ENCODE measurements around the gene WDR90.

WDR90 gene

DNA sequence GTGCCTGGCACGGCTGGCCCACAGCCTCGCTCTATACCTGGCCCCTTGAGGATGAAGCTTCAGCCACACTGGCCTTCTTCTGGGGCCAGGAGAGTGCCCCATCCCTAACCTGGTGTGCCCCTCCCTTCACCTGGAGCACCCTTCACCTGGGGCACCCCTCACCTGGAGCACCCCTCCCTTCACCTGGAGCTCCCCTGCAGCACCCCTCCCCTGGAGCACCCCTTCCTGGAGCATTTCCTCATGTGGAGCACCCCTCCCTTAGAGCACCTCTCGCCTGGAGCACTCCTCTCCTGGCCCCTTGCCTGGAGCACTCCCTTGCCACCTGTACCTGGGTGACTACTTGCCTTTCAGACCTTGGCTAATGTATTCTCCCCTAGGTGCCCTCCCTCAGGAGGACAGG lies 58.9 kb downstream of the WDR90 start:
- no peak for DNase-seq (ENCODE audit: low spot score)

DNA sequence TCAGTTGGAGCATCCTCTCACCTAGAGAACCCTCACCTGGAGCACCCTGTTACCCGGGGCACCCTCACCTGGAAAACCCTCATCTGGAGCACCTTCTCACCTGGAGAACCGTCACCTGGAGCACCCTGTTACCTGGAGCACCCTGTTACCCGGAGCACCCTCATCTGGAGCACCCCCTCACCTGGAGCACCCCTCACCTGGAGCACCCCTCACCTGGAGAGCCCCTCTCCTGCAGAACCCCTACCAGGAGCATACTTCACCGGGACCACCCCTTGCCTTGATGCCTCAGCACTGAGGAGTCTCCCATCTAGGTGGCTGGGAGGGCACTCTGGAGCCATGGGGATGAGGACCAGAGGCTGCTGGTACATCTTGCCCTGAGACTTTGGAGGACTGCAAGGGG lies 59.8 kb downstream of the WDR90 start:
- DNase-seq (ENCODE audit: low spot score), result no peak

DNA sequence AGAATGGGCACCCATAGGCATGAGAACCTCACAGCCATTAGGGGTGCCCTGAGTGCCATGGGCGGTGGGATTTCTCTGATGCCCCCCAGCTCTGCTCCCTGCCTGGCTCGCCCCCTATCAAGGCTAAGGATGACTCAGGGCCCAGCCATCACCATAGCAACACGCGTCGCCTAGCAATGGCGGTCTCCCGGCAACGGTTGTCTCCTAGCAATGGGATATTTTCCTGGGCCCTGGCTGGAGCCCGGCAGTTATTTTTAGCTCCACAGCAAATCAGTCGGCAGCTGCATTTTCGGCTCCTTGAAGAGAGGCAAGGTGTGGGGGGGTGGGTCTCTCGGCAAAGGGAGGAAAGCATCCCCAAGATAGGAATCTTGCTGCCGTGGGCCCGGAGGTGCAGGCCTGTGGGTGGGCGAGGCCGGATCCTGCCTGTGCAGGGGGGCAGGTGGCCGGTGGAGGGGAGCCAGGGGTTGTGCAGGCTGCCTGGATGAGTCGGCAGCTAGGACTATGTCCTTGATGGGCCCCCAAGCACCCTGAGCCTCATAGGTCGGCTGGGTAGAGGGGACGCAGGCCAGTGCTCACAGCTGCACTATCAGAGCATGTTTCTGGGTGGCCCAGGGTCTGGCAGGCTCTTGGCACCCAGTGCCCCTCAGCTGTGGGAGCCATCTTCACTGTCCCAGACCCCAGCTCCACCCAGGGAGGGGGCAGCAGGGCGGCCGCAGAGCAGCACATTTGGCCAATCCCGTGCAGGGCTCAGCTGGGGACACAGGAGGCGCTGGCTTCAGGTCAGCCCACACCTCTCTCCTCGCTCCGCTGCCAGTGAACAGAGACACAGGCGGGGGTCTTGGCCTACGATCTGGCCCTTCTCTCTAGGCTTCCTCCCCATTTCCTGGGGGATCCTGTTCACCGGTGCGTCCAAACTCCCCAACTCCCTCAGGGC lies 60.7 kb downstream of the WDR90 start:
- DNase-seq (ENCODE audit: low spot score), result peak; percentile 43

DNA sequence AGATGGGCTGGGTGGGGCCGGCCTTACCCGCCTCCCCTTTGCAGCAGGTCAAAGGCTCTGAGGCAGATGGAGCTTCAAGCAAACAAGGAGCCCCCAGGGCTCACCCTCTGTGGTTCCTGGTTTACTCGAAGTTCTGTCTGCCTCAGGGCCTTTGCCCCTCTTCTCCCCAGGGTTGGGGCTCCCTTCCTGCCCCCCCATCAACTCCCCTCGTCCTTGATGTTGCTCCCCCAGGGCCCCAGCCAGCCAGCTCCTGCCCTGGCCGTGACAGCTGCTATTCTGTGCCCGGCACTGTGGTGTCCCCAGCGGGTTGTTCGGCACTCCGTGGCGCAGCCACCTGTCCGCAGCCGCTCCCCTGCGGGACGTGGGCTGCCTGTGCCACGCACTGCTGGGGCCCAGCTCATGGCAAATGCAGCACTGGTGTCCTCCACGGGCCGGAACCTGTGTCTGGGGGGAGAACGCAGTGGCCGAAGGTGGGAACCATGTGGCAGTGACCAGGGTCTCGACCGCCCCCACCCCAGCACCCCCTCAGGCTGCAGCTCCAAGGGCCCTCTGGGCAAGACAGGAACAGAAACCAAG lies 61.4 kb downstream of the WDR90 start:
- DNase-seq (ENCODE audit: low spot score), result no peak

DNA sequence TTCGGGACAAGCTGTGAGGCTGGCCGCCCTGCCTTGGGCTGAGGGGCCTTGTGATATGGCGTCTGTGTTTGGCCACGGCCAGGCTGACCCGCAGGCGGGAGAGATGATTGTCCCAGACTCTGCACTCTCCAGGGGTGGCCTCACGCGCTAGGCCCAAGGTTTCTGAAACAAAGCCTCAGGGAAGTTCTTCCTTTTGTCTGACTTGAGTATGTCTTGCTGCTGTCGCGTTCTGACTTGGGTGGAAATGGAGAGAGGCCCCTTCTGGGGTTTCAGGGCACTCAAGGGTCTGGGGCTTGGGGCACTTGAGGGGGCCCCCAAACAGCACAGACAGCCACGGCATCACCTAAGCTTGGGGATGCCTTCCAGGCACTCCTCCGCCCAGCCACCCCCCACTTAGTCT lies 61.9 kb downstream of the WDR90 start:
- DNase-seq (ENCODE audit: low spot score), result no peak

DNA sequence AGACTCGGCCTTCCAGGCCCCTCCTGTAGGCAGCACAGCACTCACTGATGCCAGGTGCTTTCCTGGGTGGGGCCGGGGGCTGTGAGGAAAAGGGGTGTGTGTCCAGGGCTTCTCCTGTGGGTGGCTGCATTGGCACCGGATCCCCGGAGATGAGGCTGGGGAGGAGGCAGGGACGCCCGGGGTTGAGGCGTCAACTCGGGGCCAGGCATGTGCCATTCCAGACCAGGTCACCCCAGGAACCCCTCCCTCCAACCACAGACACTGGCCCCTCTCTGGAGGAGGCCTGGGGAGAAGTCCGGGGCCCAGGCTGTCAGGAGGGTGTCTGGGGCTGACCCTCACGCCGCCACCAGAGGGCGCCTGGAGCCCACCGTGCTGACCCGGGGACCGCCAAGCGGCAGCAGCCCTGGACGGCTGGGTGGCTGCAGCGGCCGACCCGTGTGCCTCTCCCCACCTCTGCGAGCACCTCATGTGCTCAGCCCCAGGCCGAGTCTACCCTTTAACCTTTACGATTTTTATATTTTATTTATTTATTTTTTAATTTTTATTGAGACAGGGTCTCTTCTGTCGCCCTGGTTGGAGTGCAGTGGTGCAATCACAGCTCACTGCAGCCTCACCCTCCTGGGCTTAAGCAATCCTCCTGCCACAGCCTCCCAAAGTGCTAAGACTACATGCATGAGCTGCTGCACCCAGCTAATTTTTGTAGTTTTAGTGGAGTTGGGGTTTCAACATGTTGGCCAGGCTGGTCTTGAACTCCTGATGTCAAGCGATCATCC lies 62.6 kb downstream of the WDR90 start:
- peak; percentile 77 for DNase-seq (ENCODE audit: low spot score)

DNA sequence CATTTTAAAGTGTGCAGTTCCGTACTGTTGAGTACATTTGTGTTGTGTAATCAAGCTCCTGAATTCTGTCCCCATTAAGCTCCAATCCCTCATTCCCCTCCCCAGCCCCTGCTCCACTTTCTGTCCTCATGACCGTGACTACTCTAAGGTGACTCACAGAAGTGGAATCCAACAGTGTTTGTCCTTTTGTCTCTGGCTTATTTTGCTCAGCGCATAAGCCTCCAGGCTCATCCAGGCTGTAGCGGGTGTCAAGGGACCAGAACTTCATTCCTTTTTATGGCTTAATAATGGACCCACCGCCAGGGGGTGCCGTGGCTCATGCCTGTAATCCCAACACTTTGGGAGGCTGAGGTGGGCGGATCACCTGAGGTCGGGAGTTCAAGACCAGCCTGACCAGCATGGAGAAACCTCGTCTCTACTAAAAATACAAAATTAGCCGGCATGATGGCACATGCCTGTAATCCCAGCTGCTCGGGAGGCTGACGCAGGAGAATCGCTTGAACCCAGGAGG lies 63.6 kb downstream of the WDR90 start:
- peak; percentile 53 for DNase-seq (ENCODE audit: low spot score)

DNA sequence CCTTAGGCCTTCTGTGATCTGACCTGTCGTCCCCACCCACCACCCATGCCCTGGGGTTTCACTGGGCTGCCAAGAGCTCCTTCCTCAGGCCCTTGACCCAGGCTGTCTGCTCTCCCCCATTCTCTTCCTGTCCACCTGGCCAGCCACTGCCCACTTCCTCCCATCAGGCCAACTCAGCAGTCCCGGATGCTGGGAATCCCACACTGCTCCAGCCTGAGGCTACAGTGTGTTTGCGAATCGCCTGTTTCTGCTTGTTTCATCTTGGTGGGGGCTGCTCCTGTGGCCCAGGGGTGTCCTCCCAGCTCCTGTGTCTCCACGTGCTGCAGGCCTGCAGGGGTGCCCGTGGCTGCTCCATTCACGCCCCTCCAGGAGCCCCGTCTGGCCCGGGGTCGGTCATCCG lies 64.9 kb downstream of the WDR90 start:
- no peak for DNase-seq (ENCODE audit: low spot score)

DNA sequence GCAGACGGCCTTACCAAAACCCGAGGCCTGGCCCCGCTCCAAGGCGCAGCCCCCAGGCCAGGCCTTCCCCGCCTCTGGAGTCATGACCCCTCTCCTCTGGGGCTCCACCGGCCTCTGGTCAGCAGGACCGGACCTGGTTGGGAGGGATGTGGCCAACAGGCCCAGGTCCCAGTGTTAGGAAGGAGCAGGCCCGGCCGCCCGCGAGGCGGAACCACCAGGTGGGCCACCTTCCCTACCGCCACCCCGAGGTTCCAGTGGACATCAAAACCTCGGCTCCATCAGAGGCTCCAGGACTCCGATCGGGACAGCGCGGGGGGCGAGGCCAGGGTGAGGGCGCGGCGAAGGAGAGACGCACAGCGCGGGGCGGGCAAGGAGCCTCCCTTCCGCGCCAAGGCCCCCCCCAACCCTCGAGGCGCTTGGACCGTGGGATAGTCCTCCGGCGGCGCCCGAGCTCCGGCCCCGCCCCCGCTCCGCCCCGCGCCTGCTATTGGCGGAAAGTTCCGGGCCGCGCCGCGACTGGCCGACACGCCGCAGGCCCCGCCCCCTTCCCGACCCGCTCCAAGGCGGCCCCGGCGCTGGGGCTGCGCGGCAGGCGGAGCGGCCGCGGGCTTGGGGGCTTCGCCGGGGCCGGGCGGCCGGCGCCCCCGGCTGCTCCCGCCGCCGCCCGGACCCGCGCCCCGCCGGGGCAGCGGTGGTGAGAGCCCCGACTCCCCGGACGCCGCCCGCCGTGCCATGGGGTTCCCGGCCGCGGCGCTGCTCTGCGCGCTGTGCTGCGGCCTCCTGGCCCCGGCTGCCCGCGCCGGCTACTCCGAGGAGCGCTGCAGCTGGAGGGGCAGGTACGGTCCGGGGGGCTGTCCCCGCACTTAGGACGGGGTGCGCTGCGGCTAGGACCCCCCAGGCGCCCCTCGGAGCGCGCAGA lies 65.7 kb downstream of the WDR90 start, which contains the start of gene METRN:
Gene METRN, plus strand, starts transcription at position 561 of the 919 bp plus-strand sequence. Its CDS starts 172 bp downstream, at position 733.
- peak; percentile 79 for DNase-seq (ENCODE audit: low spot score)

DNA sequence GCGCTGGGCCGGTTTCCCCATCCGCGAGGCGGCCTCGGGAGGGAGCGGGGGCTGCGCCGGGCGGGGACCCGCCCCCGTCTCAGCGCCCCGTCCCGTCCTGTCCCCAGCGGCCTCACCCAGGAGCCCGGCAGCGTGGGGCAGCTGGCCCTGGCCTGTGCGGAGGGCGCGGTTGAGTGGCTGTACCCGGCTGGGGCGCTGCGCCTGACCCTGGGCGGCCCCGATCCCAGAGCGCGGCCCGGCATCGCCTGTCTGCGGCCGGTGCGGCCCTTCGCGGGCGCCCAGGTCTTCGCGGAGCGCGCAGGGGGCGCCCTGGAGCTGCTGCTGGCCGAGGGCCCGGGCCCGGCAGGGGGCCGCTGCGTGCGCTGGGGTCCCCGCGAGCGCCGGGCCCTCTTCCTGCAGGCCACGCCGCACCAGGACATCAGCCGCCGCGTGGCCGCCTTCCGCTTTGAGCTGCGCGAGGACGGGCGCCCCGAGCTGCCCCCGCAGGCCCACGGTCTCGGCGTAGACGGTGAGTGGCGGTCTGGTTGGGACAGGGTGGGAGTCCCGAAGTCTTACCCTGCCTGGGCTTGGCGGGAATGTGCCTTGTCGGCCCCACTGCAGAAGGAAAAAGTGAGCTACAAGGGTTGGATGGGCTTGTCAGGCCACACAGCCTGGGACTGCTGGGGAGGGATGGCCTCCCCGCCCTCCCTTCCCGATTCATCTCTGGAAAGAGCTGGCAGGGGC lies 66.5 kb downstream of the WDR90 start:
- no peak for DNase-seq (ENCODE audit: low spot score)

DNA sequence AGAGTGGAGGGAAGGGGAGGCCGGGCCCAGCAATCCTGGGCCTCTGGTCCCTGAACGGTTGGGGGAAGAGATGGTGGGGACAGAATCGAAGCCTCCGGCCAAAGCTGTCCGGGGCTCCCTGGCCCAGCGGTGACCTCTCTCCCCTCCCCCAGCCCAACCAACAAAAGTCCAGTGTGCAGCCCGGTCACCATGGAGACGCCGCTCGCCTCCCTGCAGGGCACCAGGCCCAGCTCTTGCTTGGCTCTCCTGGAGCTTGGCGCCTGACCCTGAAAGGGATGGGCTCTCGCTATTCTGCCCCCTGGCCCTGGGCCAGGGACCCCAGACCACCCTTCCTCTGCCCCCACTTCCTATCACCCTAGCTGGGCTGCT lies 67.0 kb downstream of the WDR90 start:
- DNase-seq (ENCODE audit: low spot score), result no peak

DNA sequence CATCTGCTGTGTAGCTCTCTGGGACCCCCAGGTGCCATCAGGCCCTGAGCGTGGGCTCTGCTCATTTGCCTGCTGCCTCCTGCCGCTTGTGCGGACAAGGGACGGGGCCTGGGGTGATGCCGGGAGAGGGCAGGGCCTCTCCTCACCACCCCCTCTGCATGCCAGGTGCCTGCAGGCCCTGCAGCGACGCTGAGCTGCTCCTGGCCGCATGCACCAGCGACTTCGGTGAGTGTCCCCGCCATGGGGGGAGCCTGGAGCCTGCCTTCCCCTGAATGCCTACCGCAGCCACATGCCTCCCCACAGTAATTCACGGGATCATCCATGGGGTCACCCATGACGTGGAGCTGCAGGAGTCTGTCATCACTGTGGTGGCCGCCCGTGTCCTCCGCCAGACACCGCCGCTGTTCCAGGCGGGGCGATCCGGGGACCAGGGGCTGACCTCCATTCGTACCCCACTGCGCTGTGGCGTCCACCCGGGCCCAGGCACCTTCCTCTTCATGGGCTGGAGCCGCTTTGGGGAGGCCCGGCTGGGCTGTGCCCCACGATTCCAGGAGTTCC lies 67.7 kb downstream of the WDR90 start:
- no peak for DNase-seq (ENCODE audit: low spot score)
